ENCODE results near the gene TTLL8. TPM values are rescaled to one million over a fixed set of nuclear protein-coding genes. Genes with fewer than 3 reads are reported as not detected.
A peak's percentile ranks its signal among the peaks of the same experiment; 100 is the strongest.

Gene TTLL8
- total RNA-seq, 1 donor from 2014 or later: not detected

DNA sequence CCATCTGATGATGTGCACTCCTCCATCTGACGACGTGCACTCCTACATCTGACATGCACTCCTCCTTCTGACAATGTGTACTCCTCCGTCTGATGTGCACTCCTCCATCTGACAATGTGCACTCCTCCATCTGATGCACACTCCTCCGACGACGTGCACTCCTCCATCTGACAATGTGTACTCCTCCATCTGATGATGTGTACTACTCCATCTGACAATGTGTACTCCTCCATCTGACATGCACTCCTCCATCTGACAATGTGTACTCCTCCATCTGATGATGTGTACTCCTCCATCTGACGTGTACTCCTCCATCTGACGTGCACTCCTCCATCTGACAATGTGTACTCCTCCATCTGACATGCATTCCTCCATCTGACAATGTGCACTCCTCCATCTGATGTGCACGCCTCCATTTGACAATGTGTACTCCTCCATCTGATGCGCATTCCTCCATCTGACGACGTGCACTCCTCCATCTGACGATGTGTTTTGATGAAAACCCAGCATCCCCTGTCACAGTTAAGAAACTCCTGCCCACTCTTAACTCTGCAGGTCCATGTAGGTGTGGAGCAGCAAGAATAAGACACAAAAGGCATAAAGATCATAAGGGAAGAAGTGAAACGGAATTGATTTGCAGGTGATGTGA, 35.8 kb downstream of the TTLL8 start:
- H3K27ac Mint-ChIP-seq: no peak overlapping the region
- no peak for DNase-seq (ENCODE audit: low spot score)
- H3K4me1 Mint-ChIP-seq (ENCODE audit: low read depth): peaks cover 15% of the 10 kb centered on the region
- H3K27me3 Mint-ChIP-seq (ENCODE audit: insufficient read depth): peaks cover 10% of the 10 kb centered on the region
- intact Hi-C loops (cut with micrococcal nuclease): no loop called here
- no peak overlapping the region for H3K4me3 Mint-ChIP-seq
- H3K9me3 Mint-ChIP-seq: peaks cover 4% of the 10 kb centered on the region
- peaks cover 2% of the 10 kb centered on the region for H3K36me3 Mint-ChIP-seq (ENCODE audit: low read depth)

DNA sequence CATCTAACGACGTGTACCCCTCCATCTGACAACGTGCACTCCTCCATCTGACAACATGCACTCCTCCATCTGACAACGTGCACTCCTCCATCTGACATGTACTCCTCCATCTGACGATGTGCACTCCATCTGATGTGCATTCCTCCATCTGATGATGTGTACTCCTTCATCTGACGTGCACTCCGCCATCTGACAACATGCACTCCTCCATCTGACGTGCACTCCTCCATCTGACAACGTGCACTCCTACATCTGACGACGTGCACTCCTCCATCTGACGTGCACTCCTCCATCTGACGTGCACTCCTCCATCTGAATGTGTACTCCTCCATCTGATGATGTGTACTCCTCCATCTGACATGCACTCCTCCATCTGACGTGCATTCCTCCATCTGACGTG, 37.5 kb downstream of the TTLL8 start:
- intact Hi-C loops (cut with micrococcal nuclease): no loop called here
- Mint-ChIP-seq H3K36me3 (ENCODE audit: low read depth) (peaks cover 2% of the 10 kb centered on the region), H3K9me3 (peaks cover 4% of the 10 kb centered on the region), H3K4me1 (ENCODE audit: low read depth) (peaks cover 20% of the 10 kb centered on the region), H3K27me3 (ENCODE audit: insufficient read depth) (peaks cover 10% of the 10 kb centered on the region), H3K4me3 (no peak overlapping the region), H3K27ac (no peak overlapping the region)
- DNase-seq (ENCODE audit: low spot score): no peak

DNA sequence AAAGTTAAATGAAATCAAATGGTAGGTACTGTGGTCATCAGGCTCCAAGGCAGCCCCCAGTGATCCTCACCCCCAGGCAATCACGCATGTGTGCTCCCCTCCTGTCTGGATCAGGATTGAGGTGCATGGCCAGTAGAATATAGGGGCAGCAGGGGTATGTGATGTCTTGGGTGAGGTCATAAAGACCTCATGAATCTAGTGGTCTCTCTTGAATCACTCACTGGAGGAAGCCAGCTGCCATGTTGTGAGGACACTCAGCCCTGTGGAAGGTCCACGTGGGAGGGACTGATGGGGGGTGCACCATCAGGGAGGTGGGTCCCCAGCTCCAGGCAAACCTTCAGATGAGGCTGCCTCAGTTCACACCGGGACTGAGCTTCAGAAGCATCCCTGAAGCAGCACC, 38.8 kb downstream of the TTLL8 start:
- Mint-ChIP-seq H3K9me3 (peaks cover 4% of the 10 kb centered on the region), H3K27ac (peak overlapping the region; percentile 85), H3K4me3 (peak overlapping the region; percentile 21), H3K27me3 (ENCODE audit: insufficient read depth) (peaks cover 3% of the 10 kb centered on the region), H3K4me1 (ENCODE audit: low read depth) (peaks cover 11% of the 10 kb centered on the region), H3K36me3 (ENCODE audit: low read depth) (peaks cover 2% of the 10 kb centered on the region)
- DNase-seq (ENCODE audit: low spot score): no peak
- intact Hi-C loops (cut with micrococcal nuclease): loop anchor here (1.0 to 5.0 kb wide), 4 partner anchors 15 to 523 kb away; no protein-coding TSS in a partner anchor

DNA sequence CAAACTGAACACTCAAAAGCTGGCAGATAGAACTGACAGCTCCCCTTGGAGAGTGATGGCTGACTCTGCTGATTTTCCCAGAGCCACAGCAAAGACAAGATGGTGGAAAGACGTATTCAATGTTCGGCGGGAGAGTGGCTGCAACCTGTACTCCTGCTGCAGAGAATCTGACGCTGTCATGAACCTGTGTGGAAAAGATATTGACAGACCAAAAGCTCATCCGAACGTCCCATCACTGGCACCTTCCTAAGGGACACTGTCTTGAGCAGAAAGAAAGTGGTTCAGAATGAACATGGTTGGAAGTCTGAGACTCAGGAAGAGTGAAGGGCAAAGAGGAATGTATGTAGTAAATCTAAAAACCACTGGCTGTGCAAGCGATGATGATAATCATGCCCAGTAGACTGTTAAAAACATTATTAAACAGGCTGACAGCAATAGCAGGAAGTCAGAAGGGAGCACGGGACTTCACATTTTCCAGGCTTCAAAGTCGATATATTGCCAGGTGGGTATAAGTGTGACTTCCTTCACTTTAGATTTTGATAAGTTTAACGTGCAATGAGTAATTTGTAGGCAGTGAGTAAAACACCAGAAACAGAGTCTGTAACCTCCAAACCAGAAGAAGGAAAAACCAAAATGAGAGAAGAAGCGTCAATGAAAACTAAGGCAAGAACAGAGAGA, 39.4 kb downstream of the TTLL8 start:
- H3K27me3 Mint-ChIP-seq (ENCODE audit: insufficient read depth): peaks cover 2% of the 10 kb centered on the region
- intact Hi-C loops (cut with micrococcal nuclease): loop anchor here (1.0 to 5.0 kb wide), 4 partner anchors 14 to 524 kb away; no protein-coding TSS in a partner anchor
- H3K36me3 Mint-ChIP-seq (ENCODE audit: low read depth): peaks cover 2% of the 10 kb centered on the region
- DNase-seq (ENCODE audit: low spot score): no peak
- H3K9me3 Mint-ChIP-seq: peaks cover 4% of the 10 kb centered on the region
- peak overlapping the region; percentile 85 for H3K27ac Mint-ChIP-seq
- peak overlapping the region; percentile 21 for H3K4me3 Mint-ChIP-seq
- H3K4me1 Mint-ChIP-seq (ENCODE audit: low read depth): peaks cover 9% of the 10 kb centered on the region

DNA sequence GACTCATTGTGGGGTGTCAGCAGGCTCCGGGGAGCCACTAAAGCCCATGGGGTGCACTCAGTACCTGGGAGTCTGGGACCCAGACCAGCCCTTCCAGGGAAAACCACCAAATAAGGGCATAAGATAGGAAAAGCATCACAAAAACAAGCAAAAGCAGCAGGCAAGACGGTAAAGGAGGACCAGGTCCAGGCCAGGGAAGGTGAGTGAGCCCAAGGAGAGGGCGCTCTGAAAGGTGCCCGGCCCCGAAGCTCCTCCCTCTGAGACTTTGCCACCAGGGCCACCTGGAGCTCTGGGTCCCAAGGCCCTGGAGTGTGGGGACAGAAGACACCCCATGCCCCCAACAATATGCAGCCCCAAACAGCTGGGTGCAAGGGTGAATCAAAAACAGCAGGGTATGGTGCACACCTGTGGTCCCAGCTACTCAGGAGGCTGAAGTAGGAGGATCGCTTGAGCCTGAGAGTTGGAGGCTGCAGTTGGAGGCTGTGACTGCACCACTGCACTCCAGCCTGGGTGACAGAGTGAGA, 40.3 kb downstream of the TTLL8 start:
- peaks cover 2% of the 10 kb centered on the region for H3K27me3 Mint-ChIP-seq (ENCODE audit: insufficient read depth)
- H3K27ac Mint-ChIP-seq: peak overlapping the region; percentile 45
- H3K4me1 Mint-ChIP-seq (ENCODE audit: low read depth): peaks cover 9% of the 10 kb centered on the region
- intact Hi-C loops (cut with micrococcal nuclease): loop anchor here (2.0 to 5.0 kb wide), 3 partner anchors 13 to 525 kb away; no protein-coding TSS in a partner anchor
- peaks cover 2% of the 10 kb centered on the region for H3K36me3 Mint-ChIP-seq (ENCODE audit: low read depth)
- H3K9me3 Mint-ChIP-seq: peaks cover 4% of the 10 kb centered on the region
- DNase-seq (ENCODE audit: low spot score): no peak
- H3K4me3 Mint-ChIP-seq: peak overlapping the region; percentile 19

DNA sequence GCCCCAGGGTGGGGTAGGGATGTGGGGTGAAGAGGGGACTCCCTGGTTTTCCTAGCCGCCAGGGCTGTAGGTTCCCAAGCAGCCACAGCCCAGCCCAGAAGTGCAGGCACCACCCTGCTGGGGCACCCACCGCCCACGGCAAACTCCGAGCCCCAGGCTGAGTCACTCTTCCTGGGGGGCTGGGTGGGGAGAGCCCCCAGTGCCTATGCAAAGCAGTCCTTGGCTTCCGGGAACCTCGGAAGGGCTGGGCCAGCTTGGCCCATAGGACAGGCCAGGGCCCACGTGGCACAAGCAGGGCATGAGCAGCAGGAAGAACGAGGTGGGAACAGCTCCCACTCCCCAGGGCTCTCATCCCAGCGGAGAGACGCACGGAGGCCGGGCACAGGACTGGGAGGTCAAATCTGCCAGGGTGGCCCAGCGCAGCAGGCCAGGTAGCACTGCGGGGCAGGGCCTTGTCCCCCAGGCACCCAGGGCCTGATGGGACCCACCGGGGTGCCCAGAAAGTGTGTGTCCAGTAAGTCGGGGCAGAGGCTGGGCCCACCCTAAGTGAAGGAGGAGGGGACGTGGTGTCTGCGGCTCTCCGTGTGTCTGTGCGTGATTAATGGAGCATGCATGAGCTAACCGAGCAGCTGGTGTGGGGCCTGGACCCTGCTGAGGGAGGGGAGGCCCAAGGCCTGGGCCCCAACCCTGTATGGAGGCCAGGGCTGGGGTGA, 41.0 kb downstream of the TTLL8 start:
- Mint-ChIP-seq H3K9me3 (peaks cover 4% of the 10 kb centered on the region), H3K27ac (peak overlapping the region; percentile 45), H3K4me1 (ENCODE audit: low read depth) (peaks cover 9% of the 10 kb centered on the region), H3K4me3 (peak overlapping the region; percentile 19), H3K36me3 (ENCODE audit: low read depth) (peaks cover 2% of the 10 kb centered on the region), H3K27me3 (ENCODE audit: insufficient read depth) (peaks cover 2% of the 10 kb centered on the region)
- DNase-seq (ENCODE audit: low spot score): no peak
- intact Hi-C loops (cut with micrococcal nuclease): loop anchor here (5.0 kb wide), 1 partner anchor 525 kb away; no protein-coding TSS in a partner anchor

DNA sequence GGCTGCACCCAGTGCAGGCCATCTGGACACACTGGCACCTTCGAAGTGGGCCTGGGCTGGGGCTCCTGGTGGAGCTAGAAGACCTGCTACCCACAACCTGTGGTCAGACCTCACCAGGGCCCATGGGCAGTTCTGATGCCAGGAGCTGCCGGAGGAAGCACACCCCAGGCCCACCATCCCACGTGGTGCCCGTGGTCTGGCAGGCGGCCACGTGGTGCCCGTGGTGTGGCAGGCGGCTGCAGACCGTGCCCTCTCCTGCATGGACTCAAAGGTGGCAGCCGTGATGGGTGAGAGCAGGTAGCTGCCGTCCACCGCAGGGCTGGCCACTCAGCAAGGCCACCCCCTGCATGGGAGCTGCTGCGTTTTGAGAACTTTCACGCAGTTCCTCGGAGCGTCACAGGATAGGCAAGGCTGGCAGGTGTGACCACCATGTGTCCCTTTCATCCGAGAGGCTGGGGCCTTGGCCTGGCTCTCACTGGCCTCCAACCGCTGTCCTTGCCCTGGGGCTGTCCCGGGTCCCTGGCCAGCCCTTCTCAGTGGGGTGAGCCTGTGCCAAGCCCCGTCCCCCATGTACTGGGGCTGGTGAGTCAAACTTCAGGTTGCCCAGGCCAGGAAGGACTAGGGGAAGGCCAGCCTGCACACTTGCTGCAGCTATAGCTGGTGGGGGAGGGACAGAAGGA, 41.6 kb downstream of the TTLL8 start:
- peaks cover 13% of the 10 kb centered on the region for H3K4me1 Mint-ChIP-seq (ENCODE audit: low read depth)
- H3K27ac Mint-ChIP-seq: no peak overlapping the region
- peaks cover 4% of the 10 kb centered on the region for H3K9me3 Mint-ChIP-seq
- H3K4me3 Mint-ChIP-seq: no peak overlapping the region
- intact Hi-C loops (cut with micrococcal nuclease): loop anchor here (5.0 kb wide), 1 partner anchor 526 kb away; no protein-coding TSS in a partner anchor
- peaks cover 5% of the 10 kb centered on the region for H3K27me3 Mint-ChIP-seq (ENCODE audit: insufficient read depth)
- peaks cover 2% of the 10 kb centered on the region for H3K36me3 Mint-ChIP-seq (ENCODE audit: low read depth)
- DNase-seq (ENCODE audit: low spot score): no peak

DNA sequence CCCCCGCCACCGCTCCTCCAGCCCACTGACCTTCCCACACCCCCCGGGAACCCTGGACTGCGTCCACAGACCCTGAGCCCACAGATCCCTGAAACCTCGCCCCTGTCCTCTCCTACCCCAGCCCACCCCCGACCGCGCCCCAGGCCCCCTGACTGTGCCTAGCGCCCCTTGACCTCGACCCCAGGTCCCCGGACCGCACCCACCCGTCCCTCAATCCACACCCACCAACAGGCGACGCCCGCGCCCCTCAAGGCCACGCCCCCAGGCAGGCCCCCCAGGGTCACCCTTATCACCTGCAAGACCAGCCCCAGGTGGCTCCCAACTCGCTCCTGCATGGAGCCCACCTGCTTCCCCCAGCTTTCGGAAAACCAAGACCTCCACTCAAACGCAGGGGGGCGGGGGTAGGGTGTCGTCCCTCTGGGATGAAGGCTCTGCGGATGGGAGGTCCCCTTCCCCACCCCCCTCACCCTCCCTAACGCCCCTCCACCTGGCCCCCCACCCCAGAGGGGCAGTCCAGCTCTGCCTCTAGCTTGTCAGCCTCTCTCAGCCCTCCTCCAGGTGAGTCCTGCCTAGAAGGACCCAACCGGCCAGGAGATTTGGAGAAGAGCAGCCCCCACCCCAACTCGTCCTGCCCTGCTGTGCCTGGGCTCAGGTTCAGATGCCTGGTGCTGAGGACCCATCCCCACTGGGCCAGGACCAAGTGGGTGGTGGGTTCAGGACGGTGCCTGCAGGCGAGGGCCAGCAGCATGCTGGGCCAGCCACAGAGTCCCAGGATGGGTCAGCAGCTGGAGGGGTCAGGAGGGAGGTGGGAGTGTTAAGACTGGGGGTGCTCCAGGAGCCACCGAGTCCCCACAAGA, 42.4 kb downstream of the TTLL8 start:
- intact Hi-C loops (cut with micrococcal nuclease): loop anchor here (5.0 kb wide), 1 partner anchor 527 kb away; no protein-coding TSS in a partner anchor
- no peak overlapping the region for H3K27ac Mint-ChIP-seq
- peaks cover 4% of the 10 kb centered on the region for H3K9me3 Mint-ChIP-seq
- no peak for DNase-seq (ENCODE audit: low spot score)
- H3K36me3 Mint-ChIP-seq (ENCODE audit: low read depth): peaks cover 2% of the 10 kb centered on the region
- peaks cover 8% of the 10 kb centered on the region for H3K27me3 Mint-ChIP-seq (ENCODE audit: insufficient read depth)
- peaks cover 17% of the 10 kb centered on the region for H3K4me1 Mint-ChIP-seq (ENCODE audit: low read depth)
- no peak overlapping the region for H3K4me3 Mint-ChIP-seq

DNA sequence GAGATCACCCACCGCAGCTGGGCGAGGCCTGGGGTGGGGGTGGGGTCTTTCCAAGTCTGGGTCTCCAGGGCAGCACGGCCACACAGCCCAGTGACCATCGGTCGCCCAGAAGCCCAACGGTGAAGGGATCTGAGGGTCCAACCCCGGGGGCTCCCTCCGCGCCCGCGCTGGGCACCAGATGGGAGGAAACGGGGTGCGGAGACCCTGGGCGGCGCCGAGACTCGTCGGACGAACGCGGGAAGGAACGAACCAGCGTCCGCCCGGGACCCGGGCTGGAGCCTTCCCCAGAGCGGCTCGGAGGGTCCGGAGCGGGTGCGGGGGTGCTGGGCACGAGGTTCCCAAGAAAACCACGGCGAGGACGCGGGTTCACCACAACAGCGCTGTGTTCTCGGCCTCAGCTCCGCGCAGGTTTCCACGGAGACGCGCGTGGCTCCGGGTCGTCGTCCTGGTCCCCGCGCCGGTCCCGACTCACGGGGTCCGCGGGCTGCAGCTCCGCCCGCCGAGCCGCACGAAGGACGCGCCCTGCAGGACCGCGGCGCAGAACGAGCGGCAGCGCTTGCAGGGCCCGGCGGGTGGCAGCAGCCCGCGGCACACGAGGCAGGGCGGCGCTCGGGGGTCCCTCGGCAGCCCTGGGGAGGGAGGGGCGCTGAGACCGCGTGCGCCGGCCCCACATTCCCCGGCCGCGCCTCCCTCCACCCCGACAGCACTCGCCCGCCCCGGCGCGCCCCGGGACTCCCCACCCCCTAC, 43.3 kb downstream of the TTLL8 start:
- no peak overlapping the region for H3K4me3 Mint-ChIP-seq
- no peak overlapping the region for H3K27ac Mint-ChIP-seq
- H3K4me1 Mint-ChIP-seq (ENCODE audit: low read depth): peaks cover 17% of the 10 kb centered on the region
- peaks cover 8% of the 10 kb centered on the region for H3K27me3 Mint-ChIP-seq (ENCODE audit: insufficient read depth)
- peaks cover 4% of the 10 kb centered on the region for H3K9me3 Mint-ChIP-seq
- intact Hi-C loops (cut with micrococcal nuclease): loop anchor here (5.0 kb wide), 1 partner anchor 527 kb away; no protein-coding TSS in a partner anchor
- no peak for DNase-seq (ENCODE audit: low spot score)
- peaks cover 2% of the 10 kb centered on the region for H3K36me3 Mint-ChIP-seq (ENCODE audit: low read depth)

DNA sequence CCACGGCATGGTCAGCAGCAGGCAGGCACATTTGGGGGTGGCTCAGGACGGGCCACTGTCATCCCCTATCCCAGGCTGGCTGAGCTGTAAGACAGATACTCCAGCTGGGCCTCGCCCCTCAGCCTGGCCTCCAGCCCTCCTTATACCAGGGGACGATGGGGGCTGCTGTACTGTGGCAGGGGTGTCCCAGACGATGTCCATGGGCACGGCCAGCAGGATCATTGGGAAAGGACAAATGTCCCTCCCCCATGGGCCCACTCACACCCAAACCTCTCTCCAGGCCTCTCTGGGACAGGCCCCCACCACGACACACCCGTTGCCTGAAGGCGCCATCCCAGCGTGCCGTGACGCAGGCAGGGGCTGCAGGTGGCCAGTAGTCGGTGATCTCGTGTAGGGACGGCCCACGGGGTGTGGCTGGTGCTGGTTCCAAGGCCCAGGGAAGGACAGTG, 44.0 kb downstream of the TTLL8 start:
- Mint-ChIP-seq H3K36me3 (ENCODE audit: low read depth) (peaks cover 2% of the 10 kb centered on the region), H3K27me3 (ENCODE audit: insufficient read depth) (peaks cover 7% of the 10 kb centered on the region), H3K27ac (no peak overlapping the region), H3K4me3 (no peak overlapping the region), H3K4me1 (ENCODE audit: low read depth) (peaks cover 17% of the 10 kb centered on the region), H3K9me3 (peaks cover 2% of the 10 kb centered on the region)
- intact Hi-C loops (cut with micrococcal nuclease): no loop called here
- DNase-seq (ENCODE audit: low spot score): no peak
